Endothelial cell of umbilical vein (primary cell): Measurements from ENCODE around the gene SREBF1. TPM values are rescaled to one million over a fixed set of nuclear protein-coding genes. Genes with fewer than 3 reads are reported as not detected.

Source experiments
- BruUV-seq: library from RNA; stranded (reverse); fragments of 400-500 nt; replicated peaks from 2 replicates; lab custom pipeline; 2021; lab: Mats Ljungman, UMichigan
- CTCF ChIA-PET: fragments of 300-600, 350-600 bp; sonication (Branson Sonifier 250); formaldehyde crosslinking; loops from one replicate; lab custom pipeline; 2021; ENCODE audit warnings: antibody characterized with exemption, inconsistent platforms; lab: Charles Lee
- POLR2A ChIA-PET: fragments of 300-600, 350-600 bp; sonication (Branson Sonifier 250); formaldehyde crosslinking; loops from one replicate; lab custom pipeline; 2021; ENCODE audit warnings: antibody characterized with exemption, inconsistent platforms; lab: Charles Lee
- DNase-seq: peaks from one replicate; pipeline ENCODE4 v3.0.0-alpha.2; 2011; ENCODE audit warnings: low read depth, low spot score
- FAIRE-seq: peaks from 2 replicates; lab custom pipeline; 2011; peaks lifted over from hg19 to GRCh38; lab: Jason Lieb, UNC
- H2AFZ ChIP-seq: 2 replicates; pipeline ENCODE4 v1.6.0; 2012; ENCODE audit warnings: low read depth, low read length, control low read depth, inconsistent platforms
- H3K27ac ChIP-seq: 2 replicates; pipeline ENCODE4 v1.5.1; 2011; ENCODE audit warnings: low read depth, mild to moderate bottlenecking, control low read depth, low read length, moderate library complexity; ENCODE audit not compliant: insufficient read depth
- H3K27me3 ChIP-seq, 2 experiments: 2 replicates each; pipeline versions ENCODE4 v1.6.0 to v1.6.1; 2011; ENCODE audit warnings: low read length in 2 of 2, mixed read lengths in 1 of 2; ENCODE audit not compliant: control insufficient read depth in 2 of 2, insufficient read depth in 2 of 2
- H3K36me3 ChIP-seq, 2 experiments: 2 replicates in 1 of 2; 3 replicates in 1 of 2; pipeline ENCODE4 v1.5.1; 2011; ENCODE audit warnings: low read length in 2 of 2, mild to moderate bottlenecking in 1 of 2, moderate library complexity in 1 of 2; ENCODE audit not compliant: control insufficient read depth in 2 of 2, insufficient read depth in 2 of 2; ENCODE audit errors: extremely low read depth in 1 of 2
- H3K4me1 ChIP-seq: 3 replicates; pipeline ENCODE4 v1.5.1; 2011; ENCODE audit warnings: mild to moderate bottlenecking, low read length; ENCODE audit not compliant: control insufficient read depth, insufficient read depth; ENCODE audit errors: extremely low read depth
- H3K4me2 ChIP-seq: 2 replicates; pipeline ENCODE4 v1.6.1; 2011; ENCODE audit warnings: low read length, control low read depth, mixed read lengths; ENCODE audit not compliant: insufficient read depth
- H3K4me3 ChIP-seq, 3 experiments: fragments of 200-600 bp in 1 of 3; sonication (generic), shearing (Covaris generic) in 1 of 3; replicated peaks in 1 of 3; 2 replicates each; pipeline ENCODE4 v1.5.1; 2011 to 2016; ENCODE audit warnings: control low read depth in 3 of 3, low read length in 3 of 3, mild to moderate bottlenecking in 2 of 3, inconsistent platforms in 1 of 3, low read depth in 1 of 3, moderate library complexity in 1 of 3; ENCODE audit not compliant: insufficient read depth in 1 of 3
- H3K79me2 ChIP-seq: 2 replicates; pipeline ENCODE4 v1.6.0; 2012; ENCODE audit warnings: low read length, inconsistent platforms; ENCODE audit not compliant: control insufficient read depth, insufficient read depth
- H3K9ac ChIP-seq: replicated peaks from 2 replicates; pipeline ENCODE3; 2011; ENCODE audit warnings: low read length, control low read depth; ENCODE audit not compliant: insufficient read depth; ENCODE audit errors: extremely low read depth
- H3K9me1 ChIP-seq: replicated peaks from 3 replicates; pipeline ENCODE4 v1.6.0; 2011; ENCODE audit warnings: mild to moderate bottlenecking, low read length; ENCODE audit not compliant: control insufficient read depth, insufficient read depth; ENCODE audit errors: extremely low read depth
- H3K9me3 ChIP-seq: replicated peaks from 2 replicates; pipeline ENCODE4 v1.5.1; 2012; ENCODE audit warnings: low read length, inconsistent platforms; ENCODE audit not compliant: control insufficient read depth, insufficient read depth
- H4K20me1 ChIP-seq: replicated peaks from 2 replicates; pipeline ENCODE3; 2011; ENCODE audit warnings: mild to moderate bottlenecking, low read length; ENCODE audit not compliant: control insufficient read depth, insufficient read depth; ENCODE audit errors: extremely low read depth
- GATA2 ChIP-seq: IDR thresholded peaks from 2 replicates; pipeline ENCODE4 v1.7.0; 2011; ENCODE audit warnings: low read depth, mild to moderate bottlenecking, moderate library complexity, mixed read lengths, low read length; ENCODE audit not compliant: insufficient read length, insufficient read depth
- JUN ChIP-seq: IDR thresholded peaks from 2 replicates; pipeline ENCODE4 v1.6.1; 2011; ENCODE audit warnings: borderline replicate concordance, low read depth; ENCODE audit not compliant: insufficient read length, insufficient read depth
- MYC ChIP-seq: IDR thresholded peaks from one replicate; pipeline ENCODE4 v1.6.1; 2011; ENCODE audit warnings: mild to moderate bottlenecking, low read depth, low read length
- POLR2A ChIP-seq: IDR thresholded peaks from 2 replicates; pipeline ENCODE4 v1.6.1; 2012; ENCODE audit warnings: low read depth, mild to moderate bottlenecking, control low read depth, low read length
- POLR2AphosphoS5 ChIP-seq: IDR thresholded peaks from 2 replicates; pipeline ENCODE4 v1.6.1; 2012; ENCODE audit warnings: low read depth, mild to moderate bottlenecking, control low read depth, low read length, moderate library complexity; ENCODE audit not compliant: insufficient read depth
- dilution Hi-C: fragments of 300-500 bp; cut with MboI; formaldehyde crosslinking; loops from one replicate; pipeline ENCODE4 v1.15.0; 2019; ENCODE audit warnings: low sequenced_read_pairs; ENCODE audit not compliant: extremely low pct_ligation_motif_present
- intact Hi-C: fragments of 100-400 bp; cut with micrococcal nuclease; formaldehyde crosslinking; loops from one replicate; pipeline ENCODE4 v1.10.0; 2022
- polyA plus RNA-seq, 4 experiments: library from polyadenylated mRNA; depleted of rRNA in 3 of 4; stranded (reverse) in 3 of 4; unstranded in 1 of 4; fragments of >200 nt; gene quantifications; 2 replicates each; pipeline versions ENCODE4 v1.2.1 to v1.2.3, GENCODE V29; 2011 to 2012; ENCODE audit warnings: missing spikeins in 1 of 4
- total RNA-seq: library from RNA; stranded (reverse); gene quantifications from 2 replicates; pipeline ENCODE4 v1.2.3, GENCODE V29; 2021
- TF ChIP-seq, protein P1 (sequence below): IDR thresholded peaks from 2 replicates; pipeline ENCODE4 v1.6.1; 2011; ENCODE audit not compliant: insufficient read depth, insufficient read length
- TF ChIP-seq, protein P2 (sequence below), 2 donors: IDR thresholded peaks; 1 replicate in 1 of 2; 2 replicates in 1 of 2; pipeline ENCODE4 v1.5.1; 2011; ENCODE audit warnings: low read length in 2 of 2, mild to moderate bottlenecking in 2 of 2, moderate library complexity in 2 of 2, control low read depth in 1 of 2, inconsistent platforms in 1 of 2, low read depth in 1 of 2; ENCODE audit not compliant: insufficient read depth in 1 of 2; ENCODE audit errors: extremely low read depth in 1 of 2

The SREBF1 gene
- total and polyA plus RNA-seq, 2 donors (not counting 3 experiments of a cell fraction or from before 2014, with no cell fraction given): 50.4 to 109 TPM

DNA sequence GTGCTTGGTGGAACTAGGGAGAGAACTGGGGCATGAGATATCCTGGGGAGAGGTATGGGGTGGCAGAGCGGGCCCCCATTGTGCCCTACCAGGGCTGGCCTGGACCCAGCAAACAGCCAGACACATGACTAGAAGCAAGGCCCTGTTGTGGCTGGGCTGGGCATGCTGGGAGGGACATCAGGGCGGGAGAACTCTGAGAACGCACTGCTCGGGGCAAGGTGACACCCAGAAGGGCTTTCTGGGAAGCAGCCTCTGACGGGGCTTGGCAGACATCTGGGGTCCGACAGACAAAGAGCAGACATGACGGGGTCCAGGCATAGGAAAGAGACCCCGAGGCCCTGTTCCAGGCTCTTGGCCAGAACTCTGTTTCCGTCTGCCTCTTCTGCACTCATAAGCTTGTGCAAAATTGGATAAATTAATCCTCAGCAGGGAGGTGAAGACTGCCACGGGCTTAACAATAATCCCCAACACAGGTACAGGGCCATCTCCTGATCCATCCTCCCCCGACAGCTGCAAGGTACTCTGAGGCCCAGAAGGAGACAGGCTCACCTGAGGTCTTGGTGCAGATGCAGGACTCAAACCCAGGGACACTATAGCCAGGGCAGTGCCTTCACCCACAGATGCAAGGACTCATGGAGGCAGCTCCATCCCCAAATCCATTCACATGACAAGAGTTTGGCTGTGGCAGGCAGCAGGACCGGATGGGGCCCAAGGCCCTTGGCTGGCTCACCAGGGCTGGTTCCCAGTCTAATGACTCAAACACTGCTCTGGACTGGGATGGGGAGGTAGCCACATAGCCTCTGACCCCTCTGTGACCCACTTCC lies 5.4 kb downstream of the SREBF1 start:
- H3K27ac ChIP-seq: no peak overlapping the region
- no TSS peak for BruUV-seq
- no peaks in the 10 kb centered on the region for H3K9me1 ChIP-seq
- dilution Hi-C loops: no loop called here
- TF ChIP-seq MYC (no peak), POLR2A (no peak), JUN (no peak), GATA2 (no peak), POLR2AphosphoS5 (no peak)
- TF ChIP-seq, protein P1, sequence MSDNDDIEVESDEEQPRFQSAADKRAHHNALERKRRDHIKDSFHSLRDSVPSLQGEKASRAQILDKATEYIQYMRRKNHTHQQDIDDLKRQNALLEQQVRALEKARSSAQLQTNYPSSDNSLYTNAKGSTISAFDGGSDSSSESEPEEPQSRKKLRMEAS: no peak
- TF ChIP-seq, protein P2, sequence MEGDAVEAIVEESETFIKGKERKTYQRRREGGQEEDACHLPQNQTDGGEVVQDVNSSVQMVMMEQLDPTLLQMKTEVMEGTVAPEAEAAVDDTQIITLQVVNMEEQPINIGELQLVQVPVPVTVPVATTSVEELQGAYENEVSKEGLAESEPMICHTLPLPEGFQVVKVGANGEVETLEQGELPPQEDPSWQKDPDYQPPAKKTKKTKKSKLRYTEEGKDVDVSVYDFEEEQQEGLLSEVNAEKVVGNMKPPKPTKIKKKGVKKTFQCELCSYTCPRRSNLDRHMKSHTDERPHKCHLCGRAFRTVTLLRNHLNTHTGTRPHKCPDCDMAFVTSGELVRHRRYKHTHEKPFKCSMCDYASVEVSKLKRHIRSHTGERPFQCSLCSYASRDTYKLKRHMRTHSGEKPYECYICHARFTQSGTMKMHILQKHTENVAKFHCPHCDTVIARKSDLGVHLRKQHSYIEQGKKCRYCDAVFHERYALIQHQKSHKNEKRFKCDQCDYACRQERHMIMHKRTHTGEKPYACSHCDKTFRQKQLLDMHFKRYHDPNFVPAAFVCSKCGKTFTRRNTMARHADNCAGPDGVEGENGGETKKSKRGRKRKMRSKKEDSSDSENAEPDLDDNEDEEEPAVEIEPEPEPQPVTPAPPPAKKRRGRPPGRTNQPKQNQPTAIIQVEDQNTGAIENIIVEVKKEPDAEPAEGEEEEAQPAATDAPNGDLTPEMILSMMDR (IDR thresholded peaks at IDR 0.05; ENCODE audit: extremely low read depth in 1 of 2, insufficient read depth in 1 of 2, low read depth in 1 of 2, low read length in 2 of 2): no peak
- H3K79me2 ChIP-seq: peaks cover 82% of the 10 kb centered on the region
- no peak overlapping the region for H3K4me3 ChIP-seq
- POLR2A ChIA-PET: no interaction called here
- FAIRE-seq (no peak), DNase-seq (no peak)
- no peak overlapping the region for H2AFZ ChIP-seq
- peaks cover 18% of the 10 kb centered on the region for H3K4me1 ChIP-seq
- H3K27me3 ChIP-seq: no peaks in the 10 kb centered on the region
- H3K36me3 ChIP-seq: peaks cover 0 to 3% of the 10 kb centered on the region in 2 experiments
- H3K4me2 ChIP-seq: no peak overlapping the region
- H4K20me1 ChIP-seq: no peaks in the 10 kb centered on the region
- H3K9ac ChIP-seq: no peak overlapping the region
- H3K9me3 ChIP-seq: no peaks in the 10 kb centered on the region
- CTCF ChIA-PET: interaction anchor here (1.4 to 1.8 kb wide), 3 partner anchors 11 to 88 kb away, joined by 3 to 4 read pairs (median 4); no protein-coding TSS in a partner anchor
- intact Hi-C loops: no loop called here
